Fibroblast of the aortic adventitia (primary cell): ENCODE data around the gene TSPAN5. TPM values are rescaled to one million over a fixed set of nuclear protein-coding genes. Genes with fewer than 3 reads are reported as not detected.
A peak's percentile ranks its signal among the peaks of the same experiment; 100 is the strongest.

Experiments
- DNase-seq: peaks from one replicate; pipeline ENCODE4 v3.0.0-alpha.2; 2010; ENCODE audit warnings: low read depth
- H3K4me3 ChIP-seq: 2 replicates; pipeline ENCODE4 v1.5.1; 2011; ENCODE audit warnings: low read depth, mild to moderate bottlenecking, control low read depth, low read length, moderate library complexity
- total RNA-seq: library from RNA; depleted of rRNA; stranded (reverse); fragments of >200 nt; gene quantifications from 2 replicates; pipeline ENCODE4 v1.2.3, GENCODE V29; 2012; ENCODE audit warnings: low replicate concordance
- TF ChIP-seq, protein P1 (sequence below): IDR thresholded peaks from 2 replicates; pipeline ENCODE4 v1.5.1; 2011; ENCODE audit warnings: mild to moderate bottlenecking, low read length, control low read depth, inconsistent platforms; ENCODE audit not compliant: insufficient read depth

Gene TSPAN5
- total RNA-seq, 1 donor, result 49.0 TPM

DNA sequence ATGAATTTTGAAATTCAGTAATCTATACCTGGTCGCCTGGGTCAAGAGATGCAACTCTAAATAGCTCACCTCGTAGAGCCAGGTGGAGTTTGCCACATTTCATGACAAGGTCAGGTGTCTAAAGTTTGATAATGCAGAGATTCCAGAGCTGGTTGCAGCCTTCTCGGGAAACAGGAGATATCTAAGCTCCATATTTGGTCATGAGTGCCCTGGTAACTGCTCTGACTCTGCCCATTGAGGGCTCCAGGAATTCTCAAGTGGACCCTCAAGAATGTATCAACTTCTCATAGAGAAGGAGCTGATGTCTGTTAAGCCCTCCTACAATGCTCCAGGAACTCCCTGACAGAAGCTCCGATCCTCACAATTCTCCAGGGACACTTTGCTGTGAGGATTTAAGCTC, 33.2 kb upstream of the TSPAN5 start:
- DNase-seq, result no peak
- TF ChIP-seq, protein P1, sequence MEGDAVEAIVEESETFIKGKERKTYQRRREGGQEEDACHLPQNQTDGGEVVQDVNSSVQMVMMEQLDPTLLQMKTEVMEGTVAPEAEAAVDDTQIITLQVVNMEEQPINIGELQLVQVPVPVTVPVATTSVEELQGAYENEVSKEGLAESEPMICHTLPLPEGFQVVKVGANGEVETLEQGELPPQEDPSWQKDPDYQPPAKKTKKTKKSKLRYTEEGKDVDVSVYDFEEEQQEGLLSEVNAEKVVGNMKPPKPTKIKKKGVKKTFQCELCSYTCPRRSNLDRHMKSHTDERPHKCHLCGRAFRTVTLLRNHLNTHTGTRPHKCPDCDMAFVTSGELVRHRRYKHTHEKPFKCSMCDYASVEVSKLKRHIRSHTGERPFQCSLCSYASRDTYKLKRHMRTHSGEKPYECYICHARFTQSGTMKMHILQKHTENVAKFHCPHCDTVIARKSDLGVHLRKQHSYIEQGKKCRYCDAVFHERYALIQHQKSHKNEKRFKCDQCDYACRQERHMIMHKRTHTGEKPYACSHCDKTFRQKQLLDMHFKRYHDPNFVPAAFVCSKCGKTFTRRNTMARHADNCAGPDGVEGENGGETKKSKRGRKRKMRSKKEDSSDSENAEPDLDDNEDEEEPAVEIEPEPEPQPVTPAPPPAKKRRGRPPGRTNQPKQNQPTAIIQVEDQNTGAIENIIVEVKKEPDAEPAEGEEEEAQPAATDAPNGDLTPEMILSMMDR, result no peak

DNA sequence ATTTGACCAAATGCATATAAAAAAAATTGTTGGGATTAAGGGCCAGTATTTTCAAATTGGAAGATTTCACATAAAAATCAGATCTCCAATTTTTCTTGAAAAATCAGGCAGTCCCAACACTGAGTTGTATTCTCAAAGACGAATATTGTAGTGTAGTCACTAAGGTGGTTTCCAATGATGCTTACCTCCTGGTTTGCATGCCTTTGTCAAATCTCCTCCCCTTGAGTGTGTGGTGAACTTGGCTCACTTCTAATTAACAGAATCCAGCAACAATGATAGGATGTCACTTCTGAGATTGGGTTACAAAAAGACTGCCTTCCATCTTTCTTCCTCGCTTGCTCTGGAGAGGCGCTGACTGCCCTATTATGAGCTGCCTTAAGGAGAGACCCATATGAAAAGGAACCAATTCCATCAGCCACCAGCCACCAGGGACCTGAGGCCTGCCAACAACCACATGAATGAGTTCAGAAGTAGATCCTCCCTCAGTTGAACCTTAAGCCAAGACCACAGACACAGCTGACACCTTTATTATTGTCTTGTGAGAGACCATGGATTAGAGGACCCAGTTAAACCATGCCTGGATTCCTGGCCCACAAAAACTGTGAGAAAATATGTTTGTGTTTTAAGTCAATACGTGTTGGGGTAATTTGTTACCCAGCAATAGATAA, 31.2 kb upstream of the TSPAN5 start:
- no peak overlapping the region for H3K4me3 ChIP-seq
- no peak for DNase-seq
- TF ChIP-seq, protein P1, result no peak

More for the DNA sequence above, 33.2 kb upstream of the TSPAN5 start:
- H3K4me3 ChIP-seq, result no peak overlapping the region

DNA sequence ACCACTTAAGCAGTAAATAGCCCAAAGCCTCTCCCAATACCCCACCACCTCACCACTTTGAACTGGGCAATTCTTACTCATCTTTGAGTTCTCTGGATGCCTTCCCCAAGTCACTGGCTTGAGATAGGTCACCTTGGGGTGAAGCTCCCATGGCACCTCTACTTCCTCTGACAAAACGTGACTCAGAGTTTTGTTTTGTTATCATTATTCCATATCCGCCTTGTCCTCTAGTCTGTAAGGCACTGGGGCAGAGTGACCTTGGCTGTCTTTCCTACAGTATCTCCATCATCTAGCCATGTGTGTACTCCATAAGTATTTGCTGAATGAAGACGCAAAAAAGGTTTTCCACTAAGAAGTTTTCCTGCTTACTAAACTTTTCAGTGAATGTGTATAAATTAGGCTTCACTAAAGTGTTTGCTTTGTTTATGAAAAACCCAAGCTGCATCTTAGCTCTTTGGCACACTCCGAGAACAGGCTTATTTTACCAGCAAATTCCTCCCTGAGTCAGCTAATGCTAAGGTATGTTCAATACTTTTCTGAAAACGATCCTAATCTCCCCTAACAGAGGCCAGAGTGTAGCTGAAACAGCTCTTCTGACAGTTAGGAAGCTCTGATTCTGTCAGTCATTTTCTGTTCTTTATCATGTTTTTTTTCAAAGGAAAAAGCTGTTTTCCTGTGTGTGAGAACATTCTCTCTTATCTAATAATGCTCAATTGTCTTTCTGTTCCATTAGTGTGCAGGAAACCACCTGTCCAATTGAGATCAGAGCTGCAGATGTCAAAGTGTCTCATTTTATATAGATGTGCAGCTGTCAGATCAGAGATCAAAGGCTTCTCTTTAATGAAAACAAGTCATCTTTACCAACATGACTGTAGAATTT, 30.2 kb upstream of the TSPAN5 start:
- TF ChIP-seq, protein P1, result no peak
- H3K4me3 ChIP-seq, result no peak overlapping the region
- peak; percentile 27 for DNase-seq

DNA sequence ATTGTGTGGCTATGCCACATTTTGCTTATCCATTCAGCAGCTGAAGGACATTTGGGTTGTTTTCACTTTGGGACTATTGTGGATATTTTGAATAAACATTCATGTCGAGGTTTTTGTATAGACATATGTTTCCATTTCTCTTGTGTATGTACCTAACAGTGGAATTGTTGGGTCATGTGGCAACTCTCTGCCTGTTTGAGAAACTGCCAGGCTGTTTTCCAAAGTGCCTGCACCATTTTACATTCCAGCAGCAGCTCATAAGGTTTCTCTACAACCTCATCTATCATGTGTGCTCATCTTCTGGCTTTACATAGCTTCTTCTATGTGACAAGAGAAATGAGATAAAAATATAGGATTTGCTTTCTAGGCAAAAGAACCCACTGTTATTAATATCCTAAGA, 29.5 kb upstream of the TSPAN5 start:
- no peak for DNase-seq
- H3K4me3 ChIP-seq, result no peak overlapping the region
- TF ChIP-seq, protein P1, result no peak

DNA sequence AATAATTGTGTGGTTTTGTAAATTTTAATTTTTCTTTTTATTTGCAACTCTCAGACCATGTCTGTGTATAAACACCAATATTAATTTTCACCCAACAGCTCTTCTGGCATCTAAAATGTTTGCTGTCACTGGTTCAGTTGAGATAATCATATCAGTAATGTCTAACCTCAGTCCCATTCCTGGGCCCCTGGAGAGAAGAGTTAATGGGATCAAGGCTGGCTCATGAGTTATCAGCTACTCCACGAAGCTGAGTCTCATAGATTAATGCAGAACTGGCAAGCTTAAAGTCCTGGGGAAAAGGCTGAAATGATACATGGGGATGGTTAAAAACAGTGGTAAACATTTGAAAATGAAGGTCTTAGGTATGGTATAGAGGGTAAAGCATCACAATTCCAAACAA, 28.4 kb upstream of the TSPAN5 start:
- TF ChIP-seq, protein P1, result no peak
- no peak overlapping the region for H3K4me3 ChIP-seq
- DNase-seq, result no peak

DNA sequence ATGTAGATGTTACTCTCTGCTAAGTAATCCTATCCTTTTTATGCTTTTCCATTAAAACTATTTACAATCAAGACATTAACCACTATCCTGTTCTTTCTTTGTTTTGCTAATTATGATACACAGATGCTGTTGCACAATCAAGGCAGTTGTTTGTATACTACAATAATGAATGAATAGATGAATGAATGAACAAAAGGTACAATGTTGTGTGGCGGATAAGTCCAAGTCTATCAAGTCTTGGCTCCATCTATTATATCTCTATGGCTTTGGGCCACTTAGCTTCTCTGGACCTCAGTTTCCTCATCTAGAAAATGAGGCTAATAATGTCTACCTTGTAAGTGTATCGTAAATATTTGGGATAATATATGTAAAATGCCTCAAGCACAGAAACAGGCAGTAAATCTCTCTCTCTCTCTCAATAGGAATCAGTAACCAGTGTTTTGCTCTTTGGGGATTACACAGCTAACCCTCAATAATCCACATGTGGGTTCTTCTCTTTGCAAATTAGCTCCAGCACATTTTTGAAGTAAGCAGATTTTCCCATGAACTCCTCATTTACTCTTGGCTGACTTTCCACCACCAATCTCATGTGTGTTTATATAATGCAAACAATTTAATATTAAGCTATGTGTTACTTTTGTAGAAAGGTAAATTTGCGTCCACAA, 27.8 kb upstream of the TSPAN5 start:
- TF ChIP-seq, protein P1, result no peak
- H3K4me3 ChIP-seq, result no peak overlapping the region
- no peak for DNase-seq
